ENCODE results near the gene SEMA3E. TPM values are rescaled to one million over a fixed set of nuclear protein-coding genes. Genes with fewer than 3 reads are reported as not detected.

The SEMA3E gene
- total RNA-seq, 1 donor from 2014 or later = 0.35 TPM

DNA sequence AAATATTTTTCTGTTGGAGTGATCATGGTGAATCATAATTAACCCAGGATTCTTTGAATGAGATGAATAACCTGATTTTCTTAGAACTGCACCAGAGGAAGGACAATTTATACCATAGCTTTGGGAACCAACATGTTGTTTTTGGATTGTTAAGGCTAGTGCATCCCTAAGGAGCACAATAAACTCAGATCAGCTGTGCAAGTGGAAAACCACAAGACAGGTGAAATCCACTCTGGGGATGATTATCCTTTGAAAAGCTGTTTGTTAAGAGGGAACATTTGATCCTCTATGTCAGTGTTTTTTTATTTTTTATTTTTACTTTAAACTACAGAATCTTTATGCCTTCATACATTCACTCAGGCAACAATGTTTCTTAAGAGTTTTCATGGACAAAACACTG is 254.2 kb downstream of the SEMA3E start:
- no peak for DNase-seq (ENCODE audit: low read depth)
- no peak overlapping the region for H3K4me3 ChIP-seq (ENCODE audit: low read depth, low read length)
- TF ChIP-seq, protein P1, sequence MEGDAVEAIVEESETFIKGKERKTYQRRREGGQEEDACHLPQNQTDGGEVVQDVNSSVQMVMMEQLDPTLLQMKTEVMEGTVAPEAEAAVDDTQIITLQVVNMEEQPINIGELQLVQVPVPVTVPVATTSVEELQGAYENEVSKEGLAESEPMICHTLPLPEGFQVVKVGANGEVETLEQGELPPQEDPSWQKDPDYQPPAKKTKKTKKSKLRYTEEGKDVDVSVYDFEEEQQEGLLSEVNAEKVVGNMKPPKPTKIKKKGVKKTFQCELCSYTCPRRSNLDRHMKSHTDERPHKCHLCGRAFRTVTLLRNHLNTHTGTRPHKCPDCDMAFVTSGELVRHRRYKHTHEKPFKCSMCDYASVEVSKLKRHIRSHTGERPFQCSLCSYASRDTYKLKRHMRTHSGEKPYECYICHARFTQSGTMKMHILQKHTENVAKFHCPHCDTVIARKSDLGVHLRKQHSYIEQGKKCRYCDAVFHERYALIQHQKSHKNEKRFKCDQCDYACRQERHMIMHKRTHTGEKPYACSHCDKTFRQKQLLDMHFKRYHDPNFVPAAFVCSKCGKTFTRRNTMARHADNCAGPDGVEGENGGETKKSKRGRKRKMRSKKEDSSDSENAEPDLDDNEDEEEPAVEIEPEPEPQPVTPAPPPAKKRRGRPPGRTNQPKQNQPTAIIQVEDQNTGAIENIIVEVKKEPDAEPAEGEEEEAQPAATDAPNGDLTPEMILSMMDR (conservative IDR thresholded peaks at IDR 0.05; ENCODE audit: low read depth, low read length) = no peak

- no peak for DNase-seq (ENCODE audit: low read depth)
- TF ChIP-seq, protein P1 (conservative IDR thresholded peaks at IDR 0.05; ENCODE audit: low read depth, low read length) = no peak
- H3K4me3 ChIP-seq (ENCODE audit: low read depth, low read length) = no peak overlapping the region
These were observed 260.5 kb downstream of the SEMA3E start for GRCh38 chr7:83388436-83388835.

DNA sequence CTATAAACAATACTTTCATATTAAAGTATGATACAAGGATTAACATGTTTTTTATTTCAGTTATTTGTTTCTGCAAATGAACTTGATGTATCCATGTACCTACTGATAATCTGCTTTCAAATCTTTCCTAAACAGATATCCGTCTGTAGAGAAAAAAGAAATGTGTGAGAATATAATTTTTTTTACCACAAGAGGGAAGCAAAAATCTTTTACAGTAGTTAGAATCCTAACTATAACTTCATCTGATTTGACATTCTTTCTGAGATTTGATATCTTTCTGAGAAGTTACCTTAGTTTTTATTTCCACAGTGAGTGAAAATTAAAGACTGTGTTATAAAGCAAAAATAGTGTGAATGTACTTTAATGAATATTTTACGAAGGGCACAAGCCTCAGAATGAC is 282.3 kb downstream of the SEMA3E start:
- TF ChIP-seq, protein P1 (conservative IDR thresholded peaks at IDR 0.05; ENCODE audit: low read depth, low read length) = no peak
- H3K4me3 ChIP-seq (ENCODE audit: low read depth, low read length) = no peak overlapping the region
- no peak for DNase-seq (ENCODE audit: low read depth)

- H3K4me3 ChIP-seq (ENCODE audit: low read depth, low read length) = no peak overlapping the region
- DNase-seq (ENCODE audit: low read depth) = no peak
- TF ChIP-seq, protein P1 (conservative IDR thresholded peaks at IDR 0.05; ENCODE audit: low read depth, low read length) = peak; percentile 36
These were observed 283.2 kb downstream of the SEMA3E start for GRCh38 chr7:83365746-83366145.

DNA sequence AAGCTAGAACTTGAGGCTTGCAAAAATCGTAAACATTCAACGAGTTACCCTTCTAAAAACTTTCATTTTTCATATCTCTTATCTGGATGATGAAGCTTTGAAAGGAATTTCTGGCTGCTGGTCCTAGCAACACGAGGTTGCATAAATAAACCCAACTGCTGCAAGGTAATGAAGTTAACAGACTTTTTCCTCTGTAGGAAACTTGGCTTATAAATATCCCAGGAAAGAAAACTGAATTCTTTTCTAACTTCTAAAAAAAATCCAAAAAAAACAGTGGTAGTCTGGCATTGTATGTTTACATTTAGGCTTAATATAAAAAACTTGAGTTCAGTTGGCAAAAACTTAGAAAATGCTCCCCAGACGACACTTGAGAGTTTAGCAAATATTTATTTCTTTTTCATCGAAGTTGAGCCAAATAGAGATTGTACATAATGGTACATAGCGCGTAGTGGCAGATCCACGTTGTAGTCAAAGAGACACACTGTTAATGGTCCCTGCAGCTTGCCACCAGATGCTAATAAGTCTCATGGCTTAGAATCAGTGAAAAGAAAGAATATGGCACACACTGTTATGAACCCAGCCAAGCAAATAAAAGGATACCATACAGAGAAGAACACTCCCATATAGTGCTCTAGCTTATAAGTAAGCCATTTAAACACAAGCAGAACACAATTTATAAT is 285.9 kb downstream of the SEMA3E start:
- no peak overlapping the region for H3K4me3 ChIP-seq (ENCODE audit: low read depth, low read length)
- TF ChIP-seq, protein P1 (conservative IDR thresholded peaks at IDR 0.05; ENCODE audit: low read depth, low read length) = no peak
- no peak for DNase-seq (ENCODE audit: low read depth)

DNA sequence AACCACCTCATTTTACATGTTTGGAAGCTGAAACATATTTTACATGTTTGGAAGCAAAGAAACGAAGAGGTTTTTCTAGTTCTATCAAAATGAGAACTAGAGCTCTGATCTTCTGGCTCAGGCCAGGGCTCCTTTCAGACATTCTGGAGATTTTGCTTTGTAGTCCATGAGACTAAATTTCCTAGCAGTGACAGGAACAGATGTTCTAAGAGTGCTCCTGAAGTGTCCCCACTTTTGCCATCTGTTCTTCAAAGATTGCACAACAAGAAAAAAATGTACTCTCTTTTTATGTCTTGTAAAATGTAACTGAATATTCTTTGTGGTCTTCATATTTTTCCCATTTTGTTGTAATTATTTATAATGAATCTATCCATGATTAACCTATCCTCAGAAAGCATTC is 289.8 kb downstream of the SEMA3E start:
- TF ChIP-seq, protein P1 (conservative IDR thresholded peaks at IDR 0.05; ENCODE audit: low read depth, low read length) = no peak
- H3K4me3 ChIP-seq (ENCODE audit: low read depth, low read length) = no peak overlapping the region
- DNase-seq (ENCODE audit: low read depth) = no peak

DNA sequence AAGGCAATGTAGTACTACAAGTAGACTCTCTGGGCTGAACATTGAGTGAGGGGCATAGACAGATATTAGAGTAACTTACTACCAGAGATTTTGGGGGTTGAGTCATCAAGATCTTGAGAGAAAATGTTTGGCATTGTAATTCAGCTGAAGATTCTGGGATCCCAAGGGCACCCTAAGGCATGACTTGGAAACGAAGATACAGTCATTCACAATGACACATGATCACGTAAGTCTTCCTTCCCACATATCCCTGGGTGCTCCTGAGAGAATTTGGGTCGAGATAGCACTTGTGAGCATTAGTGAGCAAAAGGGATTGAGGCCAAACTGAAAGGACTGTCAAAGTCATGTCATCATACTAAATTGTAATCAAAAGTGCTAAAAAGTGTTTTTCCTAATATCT is 293.8 kb downstream of the SEMA3E start:
- DNase-seq (ENCODE audit: low read depth) = no peak
- TF ChIP-seq, protein P1 (conservative IDR thresholded peaks at IDR 0.05; ENCODE audit: low read depth, low read length) = no peak
- no peak overlapping the region for H3K4me3 ChIP-seq (ENCODE audit: low read depth, low read length)
